Mucosa of stomach (tissue), 1 donor: ENCODE data around the gene SPAG16.

Source experiments
- H3K27me3 ChIP-seq: one replicate; pipeline ENCODE4 v1.7.0; 2013; ENCODE audit warnings: mild to moderate bottlenecking, low read length; ENCODE audit not compliant: control insufficient read depth, insufficient read depth
- H3K36me3 ChIP-seq: one replicate; pipeline ENCODE4 v1.7.0; 2013; ENCODE audit warnings: low read length; ENCODE audit not compliant: control insufficient read depth, insufficient read depth
- H3K4me1 ChIP-seq: one replicate; pipeline ENCODE4 v1.7.0; 2013; ENCODE audit warnings: mild to moderate bottlenecking, low read length; ENCODE audit not compliant: control insufficient read depth, insufficient read depth
- H3K4me3 ChIP-seq: one replicate; pipeline ENCODE4 v1.7.0; 2013; ENCODE audit warnings: low read length
- H3K9ac ChIP-seq: one replicate; pipeline ENCODE4 v1.7.0; 2013; ENCODE audit warnings: mild to moderate bottlenecking, low read length, moderate library complexity
- H3K9me3 ChIP-seq: one replicate; pipeline ENCODE4 v1.7.0; 2013; ENCODE audit warnings: mild to moderate bottlenecking, low read length, moderate library complexity; ENCODE audit not compliant: control insufficient read depth
- donor health status: Pancreatic carcinoma.

The SPAG16 gene

DNA sequence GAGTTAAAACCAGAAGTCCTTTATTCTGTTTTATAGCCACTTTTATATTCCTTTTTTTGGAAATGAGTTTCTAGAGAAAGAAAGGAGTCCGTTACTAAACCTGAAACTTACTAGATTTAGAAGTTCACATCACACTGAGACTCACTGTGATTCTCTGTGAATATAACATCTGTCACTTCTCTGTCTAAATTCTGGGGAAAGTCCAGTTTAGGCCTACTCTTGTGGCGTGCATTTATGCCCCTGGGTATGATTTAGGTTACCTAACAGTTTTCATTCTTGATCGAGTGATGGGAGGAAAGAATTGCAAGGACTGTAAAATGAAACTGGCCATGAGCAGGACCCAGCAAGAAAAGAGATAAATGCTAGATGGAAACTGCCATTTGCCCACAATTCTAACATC, 449.6 kb downstream of the SPAG16 start:
- Histone ChIP-seq H3K9ac (no peak overlapping the region), H3K4me3 (no peak overlapping the region), H3K36me3 (no peaks in the 10 kb centered on the region), H3K9me3 (no peaks in the 10 kb centered on the region), H3K4me1 (no peaks in the 10 kb centered on the region), H3K27me3 (no peaks in the 10 kb centered on the region)

DNA sequence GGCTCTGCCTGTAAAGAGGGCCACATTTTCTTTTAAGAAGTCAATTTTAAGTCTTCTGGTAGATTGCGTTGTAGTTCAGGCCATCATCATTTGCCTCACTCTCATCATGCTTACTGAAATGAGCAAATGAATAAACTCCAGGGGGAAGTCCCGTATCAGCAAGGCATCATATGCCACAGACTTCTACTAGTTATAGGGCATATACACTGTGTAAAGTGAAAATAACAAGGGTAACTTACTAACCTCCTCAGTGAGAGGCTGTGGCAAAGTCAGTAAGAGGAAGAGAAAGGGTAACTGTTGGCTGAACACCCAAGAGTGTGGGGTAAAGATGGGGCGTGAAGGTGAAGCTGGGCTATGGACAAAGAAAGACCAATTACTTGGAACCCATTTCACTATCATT, 456.2 kb downstream of the SPAG16 start:
- no peaks in the 10 kb centered on the region for H3K9me3 ChIP-seq
- no peak overlapping the region for H3K4me3 ChIP-seq
- no peaks in the 10 kb centered on the region for H3K27me3 ChIP-seq
- no peaks in the 10 kb centered on the region for H3K36me3 ChIP-seq
- no peaks in the 10 kb centered on the region for H3K4me1 ChIP-seq
- no peak overlapping the region for H3K9ac ChIP-seq

DNA sequence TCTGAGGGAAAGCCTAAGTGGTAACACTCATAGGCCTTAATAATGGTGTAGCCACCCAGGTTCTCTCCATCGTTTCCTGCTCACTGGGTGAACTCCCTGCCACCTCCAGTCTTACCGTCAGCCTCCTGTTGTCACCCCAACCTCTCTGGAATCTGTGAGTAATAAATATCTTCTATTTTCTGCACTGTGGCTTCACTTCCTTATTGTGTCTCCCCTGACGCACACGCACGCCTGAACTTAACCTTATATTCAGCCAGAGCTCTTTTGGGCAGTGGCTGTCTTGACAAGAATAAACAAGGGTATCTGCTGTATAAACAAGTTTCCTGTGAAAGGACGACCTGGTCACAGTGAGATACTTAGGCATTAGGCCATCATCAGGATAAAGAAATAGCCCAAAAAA, 467.2 kb downstream of the SPAG16 start:
- Histone ChIP-seq H3K4me1 (no peaks in the 10 kb centered on the region), H3K9me3 (no peaks in the 10 kb centered on the region), H3K36me3 (no peaks in the 10 kb centered on the region), H3K27me3 (no peaks in the 10 kb centered on the region), H3K9ac (no peak overlapping the region), H3K4me3 (no peak overlapping the region)

- no peak overlapping the region for H3K9ac ChIP-seq
- no peaks in the 10 kb centered on the region for H3K36me3 ChIP-seq
- H3K4me1 ChIP-seq = no peaks in the 10 kb centered on the region
- H3K9me3 ChIP-seq = no peaks in the 10 kb centered on the region
- H3K27me3 ChIP-seq = no peaks in the 10 kb centered on the region
- no peak overlapping the region for H3K4me3 ChIP-seq
Measured at GRCh38 chr2:213752575-213752974, 468.3 kb downstream of the SPAG16 start.

- Histone ChIP-seq H3K4me1 (no peaks in the 10 kb centered on the region), H3K4me3 (no peak overlapping the region), H3K9ac (no peak overlapping the region), H3K36me3 (no peaks in the 10 kb centered on the region), H3K27me3 (no peaks in the 10 kb centered on the region), H3K9me3 (no peaks in the 10 kb centered on the region)
Measured at GRCh38 chr2:213757525-213757924, 473.3 kb downstream of the SPAG16 start.

DNA sequence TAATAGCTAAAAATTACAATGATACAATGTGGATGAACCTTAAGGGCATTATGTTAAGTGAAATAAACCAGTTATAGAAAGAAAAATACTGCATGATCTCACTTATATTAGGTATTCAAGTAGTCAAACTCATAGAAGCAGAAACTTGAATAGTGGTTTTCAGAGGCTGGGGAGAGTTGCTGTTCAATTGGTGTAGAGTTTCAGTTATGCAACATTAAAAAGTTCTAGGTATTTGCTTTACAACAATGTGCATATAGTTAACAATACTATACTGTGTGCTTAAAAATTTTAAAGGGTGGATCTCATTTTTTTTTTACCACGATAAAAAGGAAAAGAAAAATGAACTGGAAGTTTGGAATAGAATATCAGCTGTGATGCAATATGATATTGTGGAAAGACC, 479.1 kb downstream of the SPAG16 start:
- no peaks in the 10 kb centered on the region for H3K27me3 ChIP-seq
- no peaks in the 10 kb centered on the region for H3K36me3 ChIP-seq
- no peaks in the 10 kb centered on the region for H3K9me3 ChIP-seq
- no peak overlapping the region for H3K4me3 ChIP-seq
- H3K4me1 ChIP-seq = no peaks in the 10 kb centered on the region
- no peak overlapping the region for H3K9ac ChIP-seq

- Histone ChIP-seq H3K4me1 (no peaks in the 10 kb centered on the region), H3K4me3 (no peak overlapping the region), H3K36me3 (no peaks in the 10 kb centered on the region)
Measured at GRCh38 chr2:213763963-213764362, 479.7 kb downstream of the SPAG16 start.

DNA sequence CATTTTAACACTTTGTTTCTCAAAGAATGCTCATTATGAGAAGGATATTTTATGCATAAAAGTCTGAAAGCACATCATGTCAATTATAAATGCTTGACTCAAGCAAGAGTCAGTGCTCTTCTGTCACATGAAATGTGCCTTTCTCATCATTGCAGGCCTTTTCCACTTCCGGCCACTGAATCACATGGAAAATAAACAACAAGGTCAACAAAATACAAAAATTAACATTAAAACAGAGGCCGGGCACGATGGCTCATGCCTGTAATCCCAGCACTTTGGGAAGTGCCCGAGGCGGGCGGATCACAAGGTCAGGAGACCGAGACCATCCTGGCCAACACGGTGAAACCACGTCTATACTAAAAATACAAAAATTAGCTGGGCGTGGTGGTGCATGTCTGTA, 480.6 kb downstream of the SPAG16 start:
- Histone ChIP-seq H3K9ac (no peak overlapping the region), H3K27me3 (no peaks in the 10 kb centered on the region), H3K36me3 (no peaks in the 10 kb centered on the region), H3K4me1 (no peaks in the 10 kb centered on the region), H3K4me3 (no peak overlapping the region), H3K9me3 (no peaks in the 10 kb centered on the region)

More at GRCh38 chr2:213763963-213764362, 479.7 kb downstream of the SPAG16 start:
- Histone ChIP-seq H3K27me3 (no peaks in the 10 kb centered on the region), H3K9me3 (no peaks in the 10 kb centered on the region), H3K9ac (no peak overlapping the region)

DNA sequence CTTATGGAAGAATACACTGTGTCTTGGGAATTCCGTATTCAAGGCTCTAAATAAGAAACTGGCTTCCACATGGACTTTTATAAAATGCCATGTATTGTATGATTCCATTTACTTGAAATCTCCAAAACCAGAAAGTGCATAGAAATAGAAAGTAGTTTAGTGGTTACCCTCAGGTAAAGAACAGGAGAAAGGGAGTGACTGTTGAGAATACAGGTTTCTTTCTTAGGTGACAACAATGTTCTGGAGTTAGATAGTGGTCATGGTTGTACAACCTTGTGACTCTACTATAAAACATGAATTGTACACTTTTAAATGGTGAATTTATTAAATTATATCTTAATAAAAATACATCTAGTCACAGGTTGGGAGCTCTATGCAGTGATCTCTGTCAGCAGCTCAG, 481.8 kb downstream of the SPAG16 start:
- no peaks in the 10 kb centered on the region for H3K27me3 ChIP-seq
- no peak overlapping the region for H3K9ac ChIP-seq
- H3K4me3 ChIP-seq = no peak overlapping the region
- H3K4me1 ChIP-seq = no peaks in the 10 kb centered on the region
- H3K36me3 ChIP-seq = no peaks in the 10 kb centered on the region
- no peaks in the 10 kb centered on the region for H3K9me3 ChIP-seq

- H3K9ac ChIP-seq = no peak overlapping the region
Measured at GRCh38 chr2:213766465-213766901, 482.2 kb downstream of the SPAG16 start.

DNA sequence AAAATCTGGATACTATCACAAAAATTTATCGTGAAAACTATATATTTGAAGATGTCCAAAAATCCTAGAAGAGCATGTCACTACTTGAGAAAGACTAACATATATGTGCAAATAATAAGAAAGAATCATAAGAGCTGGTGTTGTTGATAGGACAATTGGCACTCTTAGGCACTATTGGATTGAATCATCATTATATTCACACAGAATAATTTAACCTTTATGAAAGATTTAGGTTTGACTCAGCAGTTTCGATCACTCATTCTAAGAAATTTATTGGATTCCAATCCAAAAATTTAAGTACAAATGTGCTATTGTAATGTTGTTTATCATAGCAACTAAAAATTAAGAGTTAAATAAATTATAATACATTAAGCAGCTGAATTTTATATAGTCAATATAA, 503.6 kb downstream of the SPAG16 start:
- H3K4me1 ChIP-seq = no peaks in the 10 kb centered on the region
- no peak overlapping the region for H3K4me3 ChIP-seq
- no peaks in the 10 kb centered on the region for H3K36me3 ChIP-seq
- H3K9ac ChIP-seq = no peak overlapping the region
- no peaks in the 10 kb centered on the region for H3K9me3 ChIP-seq
- H3K27me3 ChIP-seq = no peaks in the 10 kb centered on the region

More at GRCh38 chr2:213766465-213766901, 482.2 kb downstream of the SPAG16 start:
- H3K9me3 ChIP-seq = no peaks in the 10 kb centered on the region
- H3K27me3 ChIP-seq = no peaks in the 10 kb centered on the region
- H3K36me3 ChIP-seq = no peaks in the 10 kb centered on the region
- H3K4me3 ChIP-seq = no peak overlapping the region
- H3K4me1 ChIP-seq = no peaks in the 10 kb centered on the region

DNA sequence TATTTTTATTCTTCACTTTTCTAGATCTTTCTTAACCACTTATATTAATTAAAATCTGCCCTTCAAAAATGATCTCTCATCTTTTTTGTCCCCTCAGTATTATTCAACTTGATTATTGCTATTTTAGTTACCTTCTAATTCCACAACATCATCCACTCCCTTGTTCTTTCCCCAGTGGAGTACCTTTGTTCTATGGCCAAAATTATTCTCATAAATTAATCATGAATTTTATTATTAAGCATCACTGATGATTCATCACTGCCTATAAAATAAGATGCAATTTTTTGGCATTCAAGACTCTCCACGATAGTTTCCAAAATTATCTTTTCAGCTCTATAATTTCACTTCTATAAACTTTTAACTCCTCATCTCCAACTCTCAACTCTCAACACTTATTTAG, 505.7 kb downstream of the SPAG16 start:
- no peaks in the 10 kb centered on the region for H3K36me3 ChIP-seq
- no peaks in the 10 kb centered on the region for H3K4me1 ChIP-seq
- no peak overlapping the region for H3K9ac ChIP-seq
- no peaks in the 10 kb centered on the region for H3K27me3 ChIP-seq
- H3K9me3 ChIP-seq = no peaks in the 10 kb centered on the region
- no peak overlapping the region for H3K4me3 ChIP-seq

GRCh38 chr2:213792045-213792444, 507.8 kb downstream of the SPAG16 start:
- Histone ChIP-seq H3K4me1 (no peaks in the 10 kb centered on the region), H3K9me3 (no peaks in the 10 kb centered on the region), H3K4me3 (no peak overlapping the region), H3K36me3 (no peaks in the 10 kb centered on the region), H3K9ac (no peak overlapping the region), H3K27me3 (no peaks in the 10 kb centered on the region)
